GM18508 (cell line): ENCODE data around the gene SYNRG.

Experiments
- ATAC-seq: cut with Tn5 transposase; IDR thresholded peaks from one replicate; pipeline ENCODE4 v1.9.1; 2021; ENCODE audit warnings: moderate number of reproducible peaks; ENCODE audit not compliant: insufficient read depth, unreplicated experiment

The SYNRG gene

DNA sequence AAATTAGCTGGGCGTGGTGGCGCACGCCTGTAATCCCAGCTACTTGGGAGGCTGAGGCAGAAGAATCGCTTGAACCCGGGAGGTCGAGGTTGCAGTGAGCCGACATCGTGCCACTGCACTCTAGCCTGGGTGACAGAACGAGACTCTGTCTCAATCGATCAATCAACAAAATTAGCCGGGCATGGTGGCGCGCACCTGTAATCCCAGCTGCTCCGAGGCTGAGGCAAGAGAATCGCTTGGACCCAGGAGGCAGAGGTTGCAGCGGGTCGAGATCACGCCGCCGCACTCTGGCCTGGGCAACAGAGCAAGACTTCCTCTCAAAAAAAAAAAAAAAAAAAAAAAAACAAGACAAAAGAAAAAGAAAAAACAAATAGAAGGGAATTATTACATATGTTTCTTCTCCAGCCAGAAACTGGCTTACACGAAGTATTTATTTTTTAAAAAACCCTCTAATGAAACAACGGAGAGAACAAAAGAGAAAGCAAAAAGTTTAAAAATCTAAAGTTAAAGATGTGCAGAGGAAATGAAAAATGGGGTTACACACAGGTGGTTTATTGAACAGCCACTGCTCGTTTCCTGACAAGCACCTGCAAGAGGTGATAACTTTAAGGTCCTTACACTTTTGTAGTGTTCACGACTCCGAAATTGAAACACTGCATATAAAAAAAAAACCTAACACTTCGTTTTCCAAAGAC is 1.4 kb downstream of the SYNRG start:
- no peak for ATAC-seq

DNA sequence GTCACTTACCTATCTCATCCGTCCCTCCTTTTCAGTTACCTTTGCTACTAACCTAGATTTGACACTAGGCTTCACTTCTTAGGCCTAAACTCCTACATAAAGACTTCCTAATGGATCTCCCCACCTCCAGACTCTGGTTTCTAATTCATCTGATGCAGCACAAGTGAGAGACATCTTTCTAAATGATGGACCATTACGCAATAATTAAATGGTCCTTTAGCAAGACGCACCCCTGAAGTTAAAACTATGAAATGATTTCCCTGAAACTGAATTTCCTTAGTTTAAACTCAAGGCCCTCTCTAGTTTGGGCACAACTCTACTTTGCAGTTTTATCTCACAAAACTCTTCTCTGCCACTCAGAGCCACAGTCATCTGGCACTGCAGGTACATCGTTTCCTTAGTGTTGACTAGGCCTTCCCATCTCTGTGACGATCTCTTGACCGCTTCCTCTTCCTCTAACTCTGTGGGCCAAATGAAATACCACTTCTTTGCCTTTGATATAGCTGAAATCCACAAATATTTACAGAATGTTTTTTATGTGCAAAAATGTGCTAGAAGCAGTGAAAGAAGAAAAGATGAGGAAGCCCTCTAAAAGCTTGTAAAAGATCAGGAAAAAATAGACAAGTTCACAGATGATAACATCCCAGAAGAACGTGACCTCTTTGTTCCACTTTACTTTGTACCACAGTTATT is 3.3 kb downstream of the SYNRG start:
- ATAC-seq: no peak

DNA sequence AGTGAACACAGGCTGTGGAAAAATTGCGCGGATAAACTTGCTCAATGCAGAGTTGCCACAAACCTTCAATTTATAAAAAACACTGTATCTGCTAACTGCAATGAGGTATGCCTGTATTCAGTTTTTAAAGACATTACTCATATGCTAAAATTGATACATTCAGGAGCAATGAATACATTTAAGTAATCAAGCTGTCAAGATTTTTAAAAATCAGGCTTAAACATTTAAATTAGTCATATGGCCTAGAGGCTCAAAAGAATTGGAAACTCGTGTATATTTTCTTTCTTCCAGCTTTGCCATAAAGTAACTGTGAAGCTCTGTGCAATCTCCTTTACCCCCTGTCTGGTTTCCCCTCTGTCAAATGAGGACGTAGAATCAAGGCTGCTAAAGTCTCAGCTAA is 4.1 kb downstream of the SYNRG start:
- no peak for ATAC-seq

DNA sequence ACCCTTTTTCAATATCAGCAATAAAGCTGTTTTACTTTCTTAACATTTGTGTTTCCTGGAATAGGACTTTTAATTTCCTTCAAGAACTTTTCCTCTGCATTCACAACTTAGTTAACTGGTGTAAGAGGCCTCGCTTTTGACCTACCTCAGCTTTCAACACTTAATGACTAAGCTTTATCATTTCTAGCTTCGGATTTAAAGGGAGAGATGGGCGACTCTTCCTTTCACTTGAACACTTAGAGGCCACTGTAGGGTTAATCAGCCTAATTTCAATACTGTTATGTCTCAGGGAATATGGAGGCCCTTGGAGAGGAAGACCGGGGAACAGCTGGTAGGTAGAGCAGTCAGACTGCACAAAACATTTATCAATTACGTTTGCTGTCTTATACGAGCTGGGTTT is 4.7 kb downstream of the SYNRG start:
- ATAC-seq: no peak

DNA sequence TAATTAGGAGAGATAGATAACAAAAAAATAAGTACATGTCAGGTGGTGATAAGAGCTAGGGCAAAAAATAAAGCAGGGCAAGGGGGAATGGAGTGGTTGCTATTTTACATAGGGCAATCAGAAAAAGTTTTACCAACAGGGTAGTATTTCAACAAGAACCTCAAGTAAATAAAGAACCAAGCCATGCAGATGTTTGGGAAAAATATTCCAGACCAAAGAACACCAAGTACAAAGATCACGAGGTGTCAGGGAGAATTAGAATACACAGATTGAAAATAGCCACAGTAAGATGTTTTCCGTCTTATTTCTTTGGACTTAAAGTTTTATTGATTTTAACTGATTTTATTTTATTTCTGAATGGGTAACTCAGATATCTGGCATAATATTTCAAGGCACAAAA is 11.1 kb downstream of the SYNRG start:
- no peak for ATAC-seq

DNA sequence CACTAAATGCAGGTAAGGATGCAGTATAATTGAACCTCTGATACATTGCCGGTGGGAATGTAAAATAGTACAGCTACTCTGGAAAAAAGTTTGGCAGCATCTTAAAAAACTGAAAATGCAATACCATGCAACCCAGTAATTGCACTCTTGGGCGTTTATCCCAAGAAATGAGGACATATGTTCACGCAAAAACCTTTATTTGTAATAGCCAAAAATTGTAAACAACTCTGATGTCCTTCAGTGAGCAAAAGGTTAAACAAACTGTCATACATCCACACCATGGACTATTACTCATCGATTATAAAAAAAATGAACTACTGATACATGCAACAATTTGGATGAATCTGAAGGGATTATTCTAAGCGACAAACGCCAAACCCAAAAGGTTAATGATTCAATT is 16.9 kb downstream of the SYNRG start:
- no peak for ATAC-seq

DNA sequence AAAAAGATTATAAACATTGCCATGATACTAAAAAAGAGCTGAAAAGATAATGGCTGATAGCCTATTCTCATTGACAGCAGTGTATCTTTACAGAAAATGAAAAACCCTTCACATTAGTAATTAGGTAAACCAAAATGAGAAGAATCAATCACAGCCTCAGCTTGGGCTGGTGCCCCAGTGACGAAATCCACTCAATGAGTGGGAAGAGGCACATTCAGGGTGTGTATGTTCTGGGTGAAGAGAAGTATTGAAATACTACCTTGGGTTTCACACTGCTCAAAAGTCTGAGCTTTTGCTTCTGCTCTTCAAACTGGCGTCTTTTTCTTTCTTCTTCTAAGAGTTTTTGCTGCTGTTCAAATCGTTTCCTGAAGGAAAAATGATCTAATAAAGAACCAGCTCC is 24.2 kb downstream of the SYNRG start:
- no peak for ATAC-seq

DNA sequence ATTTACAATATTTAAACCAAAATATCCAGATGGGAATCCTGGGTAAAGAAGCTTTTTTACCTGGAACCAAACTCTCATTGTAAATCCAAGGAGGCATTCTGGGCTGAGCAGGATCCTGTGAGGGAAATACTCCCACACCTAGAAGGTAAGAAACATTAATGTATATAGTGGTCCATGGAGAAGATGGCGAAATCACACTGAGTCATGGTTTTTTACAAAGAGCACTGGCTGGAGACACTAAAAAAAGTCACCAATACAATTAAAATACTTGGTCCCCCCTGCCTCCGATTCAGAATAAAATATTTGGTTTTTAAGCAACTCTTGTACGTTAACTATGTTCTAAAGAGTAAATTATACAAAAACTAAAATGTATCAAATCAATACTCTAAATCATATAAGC is 32.9 kb downstream of the SYNRG start:
- ATAC-seq: no peak

DNA sequence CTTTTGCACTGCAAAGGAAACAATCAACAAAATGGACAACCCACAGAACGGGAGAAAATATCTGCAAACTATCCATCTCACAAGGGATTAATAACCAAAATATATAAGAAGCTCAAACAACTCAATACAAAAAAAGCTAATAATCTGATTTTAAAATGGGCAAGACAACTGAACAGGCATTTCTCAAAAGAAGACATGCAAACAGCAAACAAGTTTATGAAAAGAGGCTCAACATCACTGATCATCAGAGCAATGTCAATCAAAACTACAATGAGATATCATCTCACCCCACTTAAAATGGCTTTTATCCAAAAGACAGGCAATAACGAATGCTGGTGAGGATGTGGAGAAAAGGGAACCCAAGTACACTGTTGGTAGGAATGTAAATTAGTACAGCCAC is 34.8 kb downstream of the SYNRG start:
- ATAC-seq: no peak

DNA sequence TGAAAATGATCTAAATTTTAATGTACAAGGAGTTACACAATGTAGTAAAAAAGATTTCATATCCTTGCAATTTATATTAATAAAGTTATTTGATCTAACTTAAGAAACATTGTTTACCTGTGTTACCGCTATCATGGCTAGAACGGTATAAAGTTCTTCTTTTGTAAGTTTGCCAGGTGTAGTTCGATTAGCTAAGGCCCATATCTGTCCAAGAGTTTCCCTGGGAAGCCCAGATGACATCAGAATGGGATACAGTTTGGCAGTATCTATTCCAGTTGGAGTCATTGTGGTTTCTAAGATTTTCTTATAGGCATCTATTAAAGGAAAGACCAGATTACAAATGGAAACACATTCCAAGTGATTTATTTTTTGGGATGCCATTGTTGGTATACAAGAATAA is 37.5 kb downstream of the SYNRG start:
- ATAC-seq: no peak

DNA sequence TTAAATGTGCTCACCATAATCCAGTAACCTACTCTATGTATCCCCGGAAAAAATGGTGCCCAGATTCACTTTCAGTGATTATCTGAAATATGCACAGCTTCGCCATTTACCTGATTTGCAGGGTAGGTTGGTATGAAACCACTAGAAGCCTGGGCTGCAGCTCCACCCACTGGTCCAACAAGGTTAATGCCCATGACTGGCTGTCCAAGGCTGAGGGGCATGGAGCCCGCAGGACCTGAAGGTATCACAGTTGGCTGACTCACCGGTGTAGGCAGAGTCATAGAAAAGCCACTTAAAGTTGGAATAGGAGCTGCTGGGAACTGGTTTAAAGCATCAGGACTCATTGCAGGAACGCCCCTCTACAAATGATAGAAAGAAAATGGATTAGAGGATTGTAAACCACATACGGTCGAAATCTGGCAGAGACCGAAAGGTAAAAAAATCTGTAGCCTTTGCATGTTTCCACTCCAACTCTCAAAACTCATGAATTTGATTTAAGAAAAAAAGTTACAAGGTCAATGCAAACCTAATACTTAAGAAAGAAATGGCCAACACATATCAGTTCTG is 38.6 kb downstream of the SYNRG start:
- no peak for ATAC-seq

DNA sequence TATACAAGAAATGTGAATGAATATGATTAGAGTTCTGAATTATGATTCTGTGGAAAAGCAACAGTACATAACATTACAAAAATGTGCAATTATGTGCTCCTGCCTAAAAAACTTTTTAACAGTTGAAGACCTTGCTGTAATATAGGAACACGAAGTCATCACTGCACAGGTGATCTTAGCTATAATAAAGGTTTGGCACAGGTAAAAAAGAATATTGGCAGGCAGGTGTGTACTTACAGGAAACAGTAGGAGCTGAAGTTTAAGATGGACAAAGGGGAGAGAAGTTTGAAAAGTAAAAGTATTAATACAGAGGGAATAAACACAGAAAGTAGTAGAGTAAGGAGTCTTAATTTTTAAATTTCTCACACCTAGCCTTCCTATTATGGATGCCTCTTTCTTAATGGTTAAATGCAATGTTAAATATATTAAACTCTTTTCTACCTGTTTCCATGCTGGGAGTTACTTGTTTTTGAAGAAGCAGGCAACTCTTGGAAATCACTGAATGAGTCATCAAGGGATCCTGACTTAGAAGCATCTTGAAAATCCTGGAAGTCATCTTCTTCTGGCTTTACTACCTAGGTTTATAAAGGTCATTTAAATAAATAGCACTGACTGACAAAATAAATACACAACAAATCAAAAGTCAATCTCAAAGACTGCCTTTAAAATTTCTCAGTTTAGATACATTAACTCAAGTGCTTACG is 40.7 kb downstream of the SYNRG start:
- no peak for ATAC-seq

DNA sequence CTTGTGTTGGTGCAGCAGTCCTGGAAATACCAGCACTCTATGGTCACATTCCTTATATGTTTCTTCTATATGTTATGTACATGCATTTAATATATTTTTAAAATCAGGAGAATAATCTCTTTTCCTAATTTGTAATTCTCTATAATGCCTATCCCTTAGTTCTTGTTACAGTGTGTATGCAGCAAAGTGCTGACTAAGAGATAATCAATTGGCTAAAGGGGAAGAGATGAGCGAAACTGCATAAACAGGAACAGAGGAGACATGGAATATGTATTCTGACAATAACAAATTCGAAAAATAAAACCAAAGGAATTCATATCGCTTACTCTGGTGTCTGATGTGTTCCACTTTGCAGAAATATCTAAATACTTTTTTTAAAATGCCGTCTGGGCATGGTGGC is 41.7 kb downstream of the SYNRG start:
- no peak for ATAC-seq

DNA sequence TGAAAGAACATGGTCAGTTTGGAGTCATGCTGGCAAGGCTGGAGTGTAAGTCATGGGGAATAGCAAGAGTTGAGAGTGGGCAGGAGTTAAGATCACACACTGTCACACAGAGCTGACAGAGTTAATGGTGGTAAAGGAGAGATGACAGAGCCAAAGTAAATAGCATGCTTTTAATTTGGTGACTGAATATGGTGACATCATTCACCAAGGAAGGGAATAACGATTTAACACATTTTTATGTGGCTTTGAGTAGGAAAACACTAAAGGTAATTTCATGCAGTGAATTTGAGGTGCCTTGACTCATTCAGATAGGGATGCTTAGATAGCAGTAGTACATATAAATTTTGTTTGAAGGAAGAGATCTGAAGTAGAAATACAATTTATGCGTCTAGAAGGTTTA is 42.1 kb downstream of the SYNRG start:
- ATAC-seq: no peak

DNA sequence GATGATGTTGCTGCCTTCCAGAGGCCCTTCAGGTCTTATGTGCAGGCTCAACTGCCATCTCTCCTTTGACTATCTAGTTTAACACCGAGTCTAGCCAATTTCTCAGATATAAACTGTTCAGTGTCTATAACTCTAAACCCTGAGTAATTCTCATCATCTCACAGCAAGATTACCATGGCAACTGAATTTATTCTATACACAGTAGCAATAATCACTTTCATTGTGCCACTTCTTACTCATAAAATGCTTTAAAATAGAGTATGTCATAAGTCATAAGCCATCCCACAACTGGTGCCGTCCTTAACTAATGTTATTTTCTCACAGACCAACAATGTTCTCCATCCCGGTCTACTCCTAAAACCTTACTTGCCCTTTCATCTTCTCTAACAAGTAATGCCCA is 45.0 kb downstream of the SYNRG start:
- ATAC-seq: no peak

DNA sequence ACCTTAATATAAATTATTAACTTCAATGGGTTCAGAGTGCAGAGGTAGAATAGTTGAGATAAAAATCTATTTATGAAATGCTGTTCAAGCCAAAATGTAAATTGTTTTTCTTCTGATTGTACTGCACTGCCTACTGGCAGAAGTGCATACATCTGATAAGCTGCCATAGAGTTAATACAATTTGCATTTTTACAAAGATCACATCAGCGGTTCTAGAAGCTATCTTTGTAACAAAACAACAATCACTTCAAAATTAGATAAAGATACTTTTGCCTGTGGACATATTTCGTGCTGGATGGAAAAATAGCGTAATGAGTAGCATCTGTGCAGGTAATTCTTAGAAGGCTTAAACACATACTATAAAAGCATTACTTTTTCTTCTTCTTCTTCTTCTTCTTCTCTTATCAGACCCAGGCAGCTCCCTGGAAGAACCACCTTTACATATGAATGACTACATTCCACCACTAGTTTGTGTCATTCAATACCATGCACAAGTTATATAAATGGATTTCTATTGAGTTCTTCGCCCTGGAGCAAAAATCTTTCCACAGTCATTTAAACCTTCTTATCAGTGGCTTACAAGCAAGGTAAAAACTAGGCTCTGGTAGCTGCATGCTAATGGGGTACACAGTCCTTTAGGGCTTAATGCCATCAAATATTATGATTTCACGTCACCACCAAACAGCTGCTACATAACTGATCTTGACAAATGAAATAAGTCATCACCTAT is 47.0 kb downstream of the SYNRG start:
- no peak for ATAC-seq

DNA sequence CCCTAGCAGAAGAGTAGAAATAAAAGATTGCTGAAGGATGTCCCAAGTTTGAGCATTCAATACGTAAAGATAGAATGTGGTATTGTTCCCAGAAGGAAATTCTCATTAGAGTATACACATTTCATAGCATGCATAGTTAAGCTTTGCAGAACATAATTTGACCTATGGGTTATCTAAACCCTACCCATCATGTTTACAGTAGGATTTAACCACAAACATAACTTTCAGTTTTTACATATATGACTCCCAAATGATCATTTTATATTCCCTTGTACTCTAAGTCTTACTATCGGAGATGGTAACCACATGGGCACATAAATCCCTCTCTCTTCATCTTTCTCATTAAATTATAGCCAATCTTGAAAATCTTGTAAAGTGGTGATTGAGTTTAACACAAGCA is 50.9 kb downstream of the SYNRG start:
- no peak for ATAC-seq

DNA sequence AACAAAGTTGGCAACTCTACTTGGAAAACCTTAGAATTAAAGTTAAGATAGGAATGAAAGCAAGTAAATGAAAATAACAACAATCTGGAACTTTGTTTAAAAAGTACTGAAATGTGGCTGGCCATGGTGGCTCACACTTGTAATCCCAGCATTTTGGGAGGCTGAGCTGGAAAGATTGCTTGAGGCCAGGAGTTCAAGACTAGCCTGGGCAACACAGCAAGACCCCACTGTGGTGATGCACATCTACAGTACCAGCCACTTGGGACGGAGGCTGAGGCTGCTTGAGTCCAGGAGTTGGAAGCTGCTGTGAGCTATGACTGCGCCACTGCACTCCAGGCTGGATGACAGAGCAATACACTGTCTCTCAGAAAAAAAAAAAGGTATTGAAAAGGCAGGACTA is 51.7 kb downstream of the SYNRG start:
- no peak for ATAC-seq

DNA sequence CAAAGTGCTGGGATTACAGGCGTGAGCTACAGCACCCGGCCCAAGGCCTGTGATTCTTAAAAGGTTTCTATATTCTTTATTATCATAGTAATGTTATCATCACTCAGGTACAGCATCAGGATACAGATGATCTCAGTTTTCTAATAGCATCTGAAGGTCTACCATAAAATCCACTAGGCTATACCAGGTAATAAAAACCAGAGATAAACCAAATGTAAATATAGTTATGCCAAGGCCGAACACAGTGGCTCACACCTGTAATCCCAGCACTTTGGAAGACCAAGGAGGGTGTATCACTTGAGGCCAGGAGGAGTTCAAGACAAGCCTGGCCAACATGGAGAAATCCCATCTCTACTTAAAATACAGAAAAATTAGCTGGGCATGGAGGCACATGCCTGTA is 53.8 kb downstream of the SYNRG start:
- no peak for ATAC-seq

DNA sequence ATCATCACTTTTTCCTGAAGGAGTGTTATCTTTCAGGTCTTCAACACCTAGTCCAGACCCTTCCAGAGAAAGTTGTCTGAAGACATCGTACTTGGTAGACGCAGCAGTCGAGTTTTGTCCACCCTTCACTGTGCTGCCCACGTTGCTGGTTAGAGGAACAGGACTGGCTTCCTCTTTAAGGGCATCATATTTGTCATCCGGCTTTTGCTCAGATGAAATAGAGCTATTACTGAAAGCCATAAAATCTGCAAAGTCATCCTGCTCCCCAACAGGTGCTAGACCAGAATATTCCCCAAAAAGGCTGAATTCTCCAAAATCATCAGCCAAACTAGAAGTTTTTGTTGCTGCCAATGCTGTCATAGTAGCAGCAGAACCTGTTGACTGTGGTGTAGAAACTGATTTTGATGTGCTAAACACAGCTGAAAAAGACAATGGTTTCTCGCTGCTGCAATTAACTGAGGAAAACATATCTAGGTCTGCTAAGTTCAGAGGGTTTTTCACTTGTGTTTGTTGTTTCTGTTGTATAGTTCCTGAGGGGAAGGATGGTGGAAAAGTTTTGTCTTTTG is 55.7 kb downstream of the SYNRG start:
- ATAC-seq: no peak
